NCI-H1092 treated with DMSO at 0.1 percent for 48 hours (cell line): Measurements from ENCODE around the gene TECPR2.
"Not testable (repeated sequence)": the region's sequence is repeated elsewhere in the genome, so short reads cannot be mapped to it uniquely, and the experiment has no call there.

Source experiments
- DNase-seq: peaks from one replicate; lab custom pipeline; 2025; lab: John Stamatoyannopoulos, UW

Gene TECPR2

GRCh38 chr14:102528431-102529170, 165.9 kb downstream of the TECPR2 start:
- no peak for DNase-seq

GRCh38 chr14:102530828-102531478, 168.2 kb downstream of the TECPR2 start:
- DNase-seq, result no peak

- DNase-seq, result no peak
Measured at GRCh38 chr14:102532204-102532658, 169.5 kb downstream of the TECPR2 start.

GRCh38 chr14:102537981-102538601, 175.3 kb downstream of the TECPR2 start:
- DNase-seq, result no peak

- DNase-seq, result peak; percentile 24
Measured at GRCh38 chr14:102538602-102539543, 176.1 kb downstream of the TECPR2 start.

- DNase-seq, result peak; percentile 96
Measured at GRCh38 chr14:102539544-102540314, 177.0 kb downstream of the TECPR2 start.

- DNase-seq, result peak; percentile 96
Measured at GRCh38 chr14:102540315-102541028, 177.7 kb downstream of the TECPR2 start.

GRCh38 chr14:102541029-102541491, 178.3 kb downstream of the TECPR2 start:
- DNase-seq, result not testable (repeated sequence)

- DNase-seq, result no peak
Measured at GRCh38 chr14:102541771-102542170, 179.0 kb downstream of the TECPR2 start.

- no peak for DNase-seq
Measured at GRCh38 chr14:102544046-102544746, 181.5 kb downstream of the TECPR2 start.

- no peak for DNase-seq
Measured at GRCh38 chr14:102544747-102545460, 182.2 kb downstream of the TECPR2 start.

- peak; percentile 4 for DNase-seq
Measured at GRCh38 chr14:102545461-102546265, 182.9 kb downstream of the TECPR2 start.

GRCh38 chr14:102548616-102549240, 186.0 kb downstream of the TECPR2 start:
- no peak for DNase-seq

GRCh38 chr14:102550927-102551401, 188.2 kb downstream of the TECPR2 start:
- DNase-seq, result not testable (repeated sequence)
